ENCODE data around the gene MYMK. TPM values are rescaled to one million over a fixed set of nuclear protein-coding genes. Genes with fewer than 3 reads are reported as not detected.
A peak's percentile ranks its signal among the peaks of the same experiment; 100 is the strongest.

Gene MYMK
- total RNA-seq, 2 experiments from 2014 or later: not detected

GRCh38 chr9:133514460-133515239, 10.1 kb downstream of the MYMK start:
- intact Hi-C loops (cut with DNase I, micrococcal nuclease): no loop called here
- DNase-seq (no peak), ATAC-seq (no peak)
- CTCF ChIA-PET: no interaction called here
- Mint-ChIP-seq H3K27me3 (no peaks in the 10 kb centered on the region), H3K4me1 (peaks cover 3% of the 10 kb centered on the region), H3K9me3 (ENCODE audit: low read depth) (no peaks in the 10 kb centered on the region), H3K36me3 (ENCODE audit: low read depth) (no peaks in the 10 kb centered on the region), H3K27ac (no peak overlapping the region), H3K4me3 (no peak overlapping the region)
- POLR2A ChIA-PET: no interaction called here

GRCh38 chr9:133513214-133514100, 11.3 kb downstream of the MYMK start:
- Mint-ChIP-seq H3K27me3 (no peaks in the 10 kb centered on the region), H3K4me1 (peaks cover 13% of the 10 kb centered on the region), H3K9me3 (ENCODE audit: low read depth) (no peaks in the 10 kb centered on the region), H3K36me3 (ENCODE audit: low read depth) (no peaks in the 10 kb centered on the region), H3K4me3 (no peak overlapping the region), H3K27ac (no peak overlapping the region)
- ChIA-PET CTCF (no interaction called here), POLR2A (no interaction called here)
- no peak for DNase-seq
- intact Hi-C loops (cut with DNase I, micrococcal nuclease): no loop called here
- ATAC-seq: no peak

- H3K27ac Mint-ChIP-seq: no peak overlapping the region
- H3K36me3 Mint-ChIP-seq (ENCODE audit: low read depth): no peaks in the 10 kb centered on the region
- intact Hi-C loops (cut with DNase I, micrococcal nuclease): no loop called here
- H3K9me3 Mint-ChIP-seq (ENCODE audit: low read depth): no peaks in the 10 kb centered on the region
- H3K4me3 Mint-ChIP-seq: no peak overlapping the region
- ATAC-seq (no peak), DNase-seq (no peak)
- ChIA-PET CTCF (no interaction called here), POLR2A (no interaction called here)
- no peaks in the 10 kb centered on the region for H3K27me3 Mint-ChIP-seq
- H3K4me1 Mint-ChIP-seq: peaks cover 18% of the 10 kb centered on the region
Observed at GRCh38 chr9:133512253-133513213, 12.2 kb downstream of the MYMK start.

- ATAC-seq (no peak), DNase-seq (no peak)
- Mint-ChIP-seq H3K36me3 (ENCODE audit: low read depth) (no peaks in the 10 kb centered on the region), H3K27ac (no peak overlapping the region), H3K9me3 (ENCODE audit: low read depth) (no peaks in the 10 kb centered on the region), H3K4me1 (peaks cover 19% of the 10 kb centered on the region), H3K27me3 (no peaks in the 10 kb centered on the region), H3K4me3 (no peak overlapping the region)
- CTCF ChIA-PET: no interaction called here
- POLR2A ChIA-PET: no interaction called here
- intact Hi-C loops (cut with DNase I, micrococcal nuclease): no loop called here
Observed at GRCh38 chr9:133511607-133512006, 13.2 kb downstream of the MYMK start.

GRCh38 chr9:133510926-133511505, 13.7 kb downstream of the MYMK start:
- Mint-ChIP-seq H3K4me1 (peaks cover 19% of the 10 kb centered on the region), H3K27ac (no peak overlapping the region), H3K4me3 (no peak overlapping the region), H3K36me3 (ENCODE audit: low read depth) (no peaks in the 10 kb centered on the region), H3K9me3 (ENCODE audit: low read depth) (no peaks in the 10 kb centered on the region), H3K27me3 (no peaks in the 10 kb centered on the region)
- CTCF ChIA-PET: no interaction called here
- ATAC-seq (no peak), DNase-seq (no peak)
- POLR2A ChIA-PET: no interaction called here
- intact Hi-C loops (cut with DNase I, micrococcal nuclease): no loop called here

- DNase-seq (peak; percentile 30), ATAC-seq (peak; percentile 42)
- Mint-ChIP-seq H3K9me3 (ENCODE audit: low read depth) (no peaks in the 10 kb centered on the region), H3K4me3 (peak overlapping the region; percentile 12), H3K27ac (peak overlapping the region; percentile 39), H3K27me3 (no peaks in the 10 kb centered on the region), H3K4me1 (peaks cover 19% of the 10 kb centered on the region), H3K36me3 (ENCODE audit: low read depth) (no peaks in the 10 kb centered on the region)
- ChIA-PET CTCF (interaction anchor here (0.6 to 1.5 kb wide), 3 partner anchors 11 to 272 kb away, joined by 3 read pairs; no protein-coding TSS in a partner anchor), POLR2A (no interaction called here)
- intact Hi-C loops (cut with DNase I, micrococcal nuclease): no loop called here
Observed at GRCh38 chr9:133509179-133510083, 15.3 kb downstream of the MYMK start.

GRCh38 chr9:133508046-133508445, 16.7 kb downstream of the MYMK start:
- no peak for DNase-seq
- ATAC-seq: no peak
- H3K27ac Mint-ChIP-seq: no peak overlapping the region
- no peaks in the 10 kb centered on the region for H3K27me3 Mint-ChIP-seq
- intact Hi-C loops (cut with DNase I, micrococcal nuclease): no loop called here
- peaks cover 19% of the 10 kb centered on the region for H3K4me1 Mint-ChIP-seq
- H3K9me3 Mint-ChIP-seq (ENCODE audit: low read depth): no peaks in the 10 kb centered on the region
- CTCF ChIA-PET: interaction anchor here (0.7 to 1.5 kb wide), 2 partner anchors 10 to 126 kb away, joined by 3 read pairs; no protein-coding TSS in a partner anchor
- POLR2A ChIA-PET: no interaction called here
- no peak overlapping the region for H3K4me3 Mint-ChIP-seq
- no peaks in the 10 kb centered on the region for H3K36me3 Mint-ChIP-seq (ENCODE audit: low read depth)

- intact Hi-C loops (cut with DNase I, micrococcal nuclease): no loop called here
- no peak overlapping the region for H3K27ac Mint-ChIP-seq
- DNase-seq (no peak), ATAC-seq (no peak)
- H3K27me3 Mint-ChIP-seq: no peaks in the 10 kb centered on the region
- POLR2A ChIA-PET: no interaction called here
- CTCF ChIA-PET: interaction anchor here (0.7 kb wide), 1 partner anchor 127 kb away, joined by 3 read pairs; no protein-coding TSS in a partner anchor
- peaks cover 3% of the 10 kb centered on the region for H3K9me3 Mint-ChIP-seq (ENCODE audit: low read depth)
- H3K36me3 Mint-ChIP-seq (ENCODE audit: low read depth): no peaks in the 10 kb centered on the region
- H3K4me3 Mint-ChIP-seq: no peak overlapping the region
- H3K4me1 Mint-ChIP-seq: peaks cover 19% of the 10 kb centered on the region
Observed at GRCh38 chr9:133507246-133507965, 17.4 kb downstream of the MYMK start.

GRCh38 chr9:133506653-133507038, 18.1 kb downstream of the MYMK start:
- no peak overlapping the region for H3K27ac Mint-ChIP-seq
- ATAC-seq (no peak), DNase-seq (no peak)
- no peak overlapping the region for H3K4me3 Mint-ChIP-seq
- CTCF ChIA-PET: no interaction called here
- H3K27me3 Mint-ChIP-seq: no peaks in the 10 kb centered on the region
- H3K9me3 Mint-ChIP-seq (ENCODE audit: low read depth): peaks cover 9% of the 10 kb centered on the region
- POLR2A ChIA-PET: no interaction called here
- peaks cover 19% of the 10 kb centered on the region for H3K4me1 Mint-ChIP-seq
- intact Hi-C loops (cut with DNase I, micrococcal nuclease): no loop called here
- no peaks in the 10 kb centered on the region for H3K36me3 Mint-ChIP-seq (ENCODE audit: low read depth)
